RPMI7951 (cell line): ENCODE data around the gene WHRN. TPM values are rescaled to one million over a fixed set of nuclear protein-coding genes. Genes with fewer than 3 reads are reported as not detected.

Source experiments
- DNase-seq: peaks from one replicate; pipeline ENCODE4 v3.0.0-alpha.2; 2012; ENCODE audit warnings: low read depth
- total RNA-seq: library from RNA; depleted of rRNA; stranded (reverse); fragments of >200 nt; shearing (Covaris generic); gene quantifications from 2 replicates; pipeline ENCODE4 v1.2.3, GENCODE V29; 2014

WHRN gene
- total RNA-seq, 1 experiment from 2014 or later, result 1.7 TPM

DNA sequence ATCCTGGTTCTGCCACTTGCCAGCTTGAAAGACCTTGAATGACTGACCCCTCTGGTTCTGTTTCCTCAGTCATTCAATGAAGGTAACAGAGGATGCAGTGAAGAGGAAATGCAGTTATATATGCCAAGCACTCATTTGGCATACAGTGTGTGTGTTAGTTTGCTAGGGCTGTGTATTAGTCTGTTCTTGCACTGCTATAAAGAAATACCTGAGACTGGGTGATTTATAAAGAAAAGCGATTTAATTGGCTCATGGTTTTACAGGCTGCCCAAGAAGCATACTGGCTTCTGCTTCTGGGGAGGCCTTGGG is 8.6 kb upstream of the WHRN start:
- no peak for DNase-seq

GRCh38 chr9:114513055-114513958 is 8.0 kb upstream of the WHRN start:
- DNase-seq, result no peak

DNA sequence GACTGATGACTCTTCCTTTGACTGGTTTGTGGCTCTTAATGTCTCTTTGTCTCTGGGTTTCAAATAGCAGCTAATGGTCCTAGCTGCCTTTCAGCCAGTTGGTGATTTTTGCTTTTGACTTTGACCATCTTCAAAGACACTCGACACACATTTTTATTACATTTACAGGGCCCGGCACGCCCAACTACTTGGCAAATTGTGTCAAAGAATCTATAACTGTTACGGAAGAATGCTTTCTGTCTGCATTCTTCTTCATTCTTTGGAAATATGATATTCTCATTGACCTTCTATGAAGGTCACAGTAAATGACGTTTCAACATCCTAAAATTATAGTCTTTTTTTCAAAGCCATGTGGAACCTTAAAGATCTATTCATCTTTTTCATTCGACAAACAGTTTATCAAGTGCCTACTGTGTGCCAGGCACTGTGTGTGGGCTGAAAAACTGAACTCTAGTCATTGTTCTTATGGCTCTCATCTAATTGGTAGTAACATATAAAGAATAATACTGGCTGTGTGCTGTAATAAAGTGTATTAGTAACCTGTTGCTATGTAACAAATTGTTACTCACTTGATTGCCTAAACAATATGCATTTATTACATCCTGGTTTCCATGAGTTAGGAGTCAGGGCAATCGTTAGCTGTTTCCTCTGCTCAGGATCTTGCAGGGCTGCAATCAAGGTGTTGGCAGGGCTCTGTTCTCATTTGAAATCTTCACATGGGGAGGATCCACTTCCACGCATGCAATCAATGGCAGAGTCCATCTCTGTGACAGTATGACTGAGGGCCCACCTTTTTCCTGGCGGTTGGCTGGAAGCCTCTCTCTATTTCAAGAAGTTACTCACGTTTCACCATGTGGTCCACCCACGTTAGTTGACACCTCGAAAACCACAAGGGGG is 7.0 kb upstream of the WHRN start:
- DNase-seq, result no peak

DNA sequence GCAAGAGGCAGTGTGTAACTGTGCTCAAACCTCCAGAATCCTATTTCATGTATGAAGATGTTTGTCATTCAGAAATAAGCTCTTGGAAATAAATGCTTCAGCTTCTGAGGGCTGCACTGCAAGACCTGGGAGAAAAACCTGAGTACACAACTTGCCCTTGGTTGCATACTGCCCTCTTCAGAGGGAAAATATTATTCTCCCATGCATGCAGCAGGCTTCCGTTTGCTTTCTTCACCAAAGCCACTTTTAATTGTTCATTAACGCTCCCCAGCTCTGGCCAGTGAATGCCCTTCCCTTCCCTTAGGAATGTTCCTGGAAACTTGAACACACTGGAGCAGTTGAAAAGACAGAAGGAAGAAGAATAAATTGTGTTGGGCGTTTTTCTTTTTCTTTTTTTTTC is 2.5 kb upstream of the WHRN start:
- DNase-seq, result peak; percentile 26

DNA sequence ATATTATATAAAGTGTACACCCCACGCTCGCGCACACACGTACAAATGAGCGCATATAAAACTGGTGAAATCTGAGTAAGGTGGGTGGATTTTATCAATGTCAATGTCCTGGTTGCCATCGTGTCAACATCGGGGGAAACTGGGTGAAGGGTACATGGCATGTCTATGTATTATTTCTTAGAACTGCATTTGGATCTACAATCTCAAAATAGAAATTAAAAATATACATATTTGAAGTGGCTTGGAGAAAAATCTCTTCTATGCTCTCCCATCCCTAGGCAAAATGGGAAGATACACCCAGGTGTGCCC is 763 bp upstream of the WHRN start:
- DNase-seq, result no peak

DNA sequence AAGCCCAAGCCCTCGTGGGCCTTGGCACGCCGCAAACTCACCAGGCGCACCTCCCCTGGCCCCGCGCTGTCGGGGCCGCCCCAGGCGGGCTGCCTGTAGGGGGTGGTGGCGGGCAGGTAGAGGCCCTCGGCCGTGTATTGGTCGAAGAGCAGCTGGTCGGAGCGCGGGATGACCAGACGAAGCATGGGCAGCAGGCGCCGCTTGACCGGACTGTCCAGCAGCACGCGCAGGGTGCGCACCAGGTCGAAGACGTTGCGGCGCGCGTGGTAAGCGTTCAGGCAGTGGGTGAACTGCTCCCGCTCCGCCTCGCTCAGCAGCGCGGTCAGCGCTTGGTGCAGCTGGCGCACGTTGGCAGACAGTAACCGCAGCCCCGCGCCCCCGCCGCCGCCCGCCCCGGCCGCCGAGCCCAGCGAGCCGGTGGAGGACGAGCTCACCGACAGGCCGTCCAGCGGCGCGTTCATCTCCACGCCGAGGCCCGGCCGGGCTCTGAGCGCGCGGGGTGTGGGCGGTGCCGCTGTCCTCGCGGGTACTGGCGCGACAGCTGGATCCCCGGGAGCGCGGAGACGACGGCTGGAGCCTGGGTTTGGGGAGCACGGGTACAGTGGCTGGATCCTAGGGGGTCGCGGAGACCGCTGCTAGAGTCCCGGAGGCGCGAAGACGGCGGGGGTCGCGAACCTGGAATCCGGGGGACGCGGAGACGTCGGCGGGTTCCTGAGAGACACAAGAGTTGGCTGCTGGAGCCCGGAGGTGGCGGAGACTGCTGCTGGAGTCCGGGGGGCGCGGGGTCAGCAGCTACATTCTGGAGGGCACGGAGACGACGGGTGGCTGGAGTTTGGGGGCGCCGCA is 709 bp downstream of the WHRN start:
- peak; percentile 34 for DNase-seq

- no peak for DNase-seq
These were observed 1.5 kb downstream of the WHRN start for GRCh38 chr9:114503522-114504340.

GRCh38 chr9:114503009-114503408 is 2.3 kb downstream of the WHRN start:
- no peak for DNase-seq

- peak; percentile 56 for DNase-seq
These were observed 3.2 kb downstream of the WHRN start for GRCh38 chr9:114501796-114502682.

DNA sequence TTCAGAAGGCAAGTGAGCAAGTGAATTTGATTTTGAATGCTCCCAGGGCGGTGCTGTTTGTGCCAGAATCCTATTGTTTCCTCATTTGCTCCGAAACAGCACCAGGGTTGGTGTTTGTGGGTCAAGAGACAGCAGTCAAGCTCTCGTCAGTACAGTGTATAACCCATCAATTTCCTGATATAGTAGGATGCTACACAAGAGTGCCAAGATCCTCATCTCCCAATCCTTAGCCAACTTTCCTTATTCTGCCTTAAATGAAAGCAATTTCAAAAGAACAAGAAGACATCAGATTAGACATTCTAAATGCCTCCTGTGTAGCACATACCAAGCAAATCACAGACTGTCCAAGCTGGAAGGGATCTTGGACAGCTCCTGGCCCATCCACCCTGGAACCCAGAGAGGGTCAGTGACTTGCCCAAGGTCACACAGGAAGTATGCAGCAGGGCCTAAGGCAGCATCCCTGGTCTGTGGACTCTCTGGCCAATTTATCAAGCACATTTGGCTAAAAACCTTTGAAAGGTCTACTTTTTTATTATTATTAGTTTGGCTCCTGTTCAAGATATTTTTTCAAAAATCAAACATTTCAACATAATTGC is 4.5 kb downstream of the WHRN start:
- DNase-seq, result no peak

- no peak for DNase-seq
These were observed 5.2 kb downstream of the WHRN start for GRCh38 chr9:114499941-114500696.

- DNase-seq, result no peak
These were observed 5.7 kb downstream of the WHRN start for GRCh38 chr9:114499528-114499927.

- no peak for DNase-seq
These were observed 7.4 kb downstream of the WHRN start for GRCh38 chr9:114497727-114498382.

GRCh38 chr9:114497236-114497635 is 8.0 kb downstream of the WHRN start:
- no peak for DNase-seq

DNA sequence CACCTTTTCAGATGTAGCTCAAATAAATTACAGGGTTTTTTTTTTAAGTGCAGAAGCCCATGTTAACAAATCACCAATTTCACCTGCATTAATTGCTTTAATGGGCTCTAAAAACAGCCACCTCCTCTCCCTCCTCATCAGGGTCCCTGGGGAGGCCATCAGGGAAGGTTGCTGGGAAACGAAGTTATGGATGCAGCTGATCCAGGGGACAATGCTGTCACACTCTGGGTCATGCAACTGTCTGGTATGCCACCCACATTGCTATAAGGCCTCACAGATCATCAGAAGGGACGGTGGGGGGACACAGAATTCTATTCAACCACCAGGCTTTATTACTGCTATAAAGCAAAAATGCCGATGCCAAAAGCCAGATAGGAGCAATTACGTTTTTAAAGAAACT is 9.3 kb downstream of the WHRN start:
- DNase-seq, result no peak

DNA sequence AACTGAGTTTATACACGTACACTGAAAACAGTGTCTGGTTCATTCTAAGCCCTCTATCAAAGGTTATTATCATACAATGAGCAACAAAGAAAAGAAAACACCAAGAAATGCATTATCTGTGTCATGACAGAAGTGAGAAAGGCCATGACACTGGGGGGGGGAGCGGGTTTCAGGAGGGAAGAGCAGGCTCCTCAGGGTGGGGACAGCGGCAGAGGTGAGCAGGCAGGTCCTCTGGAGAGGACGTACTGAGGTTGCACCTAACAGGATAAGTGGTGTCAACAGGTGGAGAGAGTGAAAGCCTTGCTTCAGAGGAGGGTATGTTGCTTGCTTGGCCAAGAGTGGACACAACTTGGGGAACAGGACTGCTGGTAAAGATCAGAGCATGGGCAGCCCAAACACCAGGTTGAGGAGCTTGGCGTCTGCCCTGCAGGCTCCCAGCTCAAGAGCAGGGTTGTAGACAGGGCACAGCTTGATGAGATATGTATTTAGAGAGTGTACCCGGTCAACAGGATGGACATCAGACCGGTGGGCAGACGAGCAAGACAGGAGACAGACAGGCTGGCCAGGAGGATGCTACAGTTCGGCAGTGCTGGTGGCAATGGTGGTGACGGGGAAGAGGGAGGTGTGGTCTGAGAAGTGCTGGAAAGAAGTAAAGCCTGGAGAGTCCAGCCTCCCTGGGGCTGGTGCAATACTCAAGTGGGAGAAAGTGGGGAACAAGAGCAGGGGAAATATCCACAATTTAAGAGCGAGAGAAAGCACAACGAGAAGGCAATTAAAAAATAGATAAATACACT is 10.3 kb downstream of the WHRN start:
- DNase-seq, result no peak

- no peak for DNase-seq
These were observed 11.6 kb downstream of the WHRN start for GRCh38 chr9:114493521-114494184.
